MM.1S (cell line): ENCODE results near the gene ZMAT1.

Source experiments
- EZH2 ChIP-seq: fragments of 300-600 bp; sonication (generic); optimal IDR thresholded peaks from 2 replicates; pipeline ENCODE3; 2017; ENCODE audit warnings: low read depth, mild to moderate bottlenecking, antibody characterized with exemption, low read length, mixed read lengths
- EZH2phosphoT487 ChIP-seq: fragments of 300-600 bp; sonication (generic); IDR thresholded peaks from 2 replicates; pipeline ENCODE4 v1.6.1; 2018; ENCODE audit warnings: antibody characterized with exemption, low read length
- TF ChIP-seq, protein P1 (sequence below): fragments of 300-600 bp; sonication (generic); IDR thresholded peaks from 2 replicates; pipeline ENCODE4 v1.5.1; 2016; ENCODE audit warnings: antibody characterized with exemption, low read length, mixed read lengths

DNA sequence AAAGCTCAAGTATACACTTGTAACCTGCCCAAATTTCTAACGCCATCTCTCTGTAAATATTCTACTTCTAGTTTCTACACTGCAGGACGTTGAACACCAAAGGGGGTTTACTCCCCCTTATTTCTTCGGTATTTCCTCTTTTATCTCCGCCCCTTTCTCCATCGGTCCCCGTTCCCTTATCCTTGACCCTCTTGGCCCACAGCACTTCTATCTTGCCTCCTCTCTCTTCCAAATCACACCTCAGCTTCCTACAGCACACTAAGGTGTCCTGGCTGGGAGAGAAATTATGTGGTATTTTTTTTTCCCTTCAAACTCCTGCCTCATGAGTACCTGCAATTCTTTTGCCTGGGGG is 715 bp downstream of the ZMAT1 start:
- TF ChIP-seq, protein P1, sequence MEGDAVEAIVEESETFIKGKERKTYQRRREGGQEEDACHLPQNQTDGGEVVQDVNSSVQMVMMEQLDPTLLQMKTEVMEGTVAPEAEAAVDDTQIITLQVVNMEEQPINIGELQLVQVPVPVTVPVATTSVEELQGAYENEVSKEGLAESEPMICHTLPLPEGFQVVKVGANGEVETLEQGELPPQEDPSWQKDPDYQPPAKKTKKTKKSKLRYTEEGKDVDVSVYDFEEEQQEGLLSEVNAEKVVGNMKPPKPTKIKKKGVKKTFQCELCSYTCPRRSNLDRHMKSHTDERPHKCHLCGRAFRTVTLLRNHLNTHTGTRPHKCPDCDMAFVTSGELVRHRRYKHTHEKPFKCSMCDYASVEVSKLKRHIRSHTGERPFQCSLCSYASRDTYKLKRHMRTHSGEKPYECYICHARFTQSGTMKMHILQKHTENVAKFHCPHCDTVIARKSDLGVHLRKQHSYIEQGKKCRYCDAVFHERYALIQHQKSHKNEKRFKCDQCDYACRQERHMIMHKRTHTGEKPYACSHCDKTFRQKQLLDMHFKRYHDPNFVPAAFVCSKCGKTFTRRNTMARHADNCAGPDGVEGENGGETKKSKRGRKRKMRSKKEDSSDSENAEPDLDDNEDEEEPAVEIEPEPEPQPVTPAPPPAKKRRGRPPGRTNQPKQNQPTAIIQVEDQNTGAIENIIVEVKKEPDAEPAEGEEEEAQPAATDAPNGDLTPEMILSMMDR, result no peak
- TF ChIP-seq EZH2, result no peak
- TF ChIP-seq EZH2phosphoT487, result no peak
